HG03439 (cell line): ENCODE data around the gene ST6GALNAC3.
"Not testable (repeated sequence)": the region's sequence is repeated elsewhere in the genome, so short reads cannot be mapped to it uniquely, and the experiment has no call there.

Experiments used
- ATAC-seq: cut with Tn5 transposase; IDR thresholded peaks from one replicate; pipeline ENCODE4 v1.9.1; 2021; ENCODE audit warnings: mild to moderate bottlenecking, moderate library complexity; ENCODE audit not compliant: unreplicated experiment

Gene ST6GALNAC3

GRCh38 chr1:76070538-76070937 is 4.0 kb upstream of the ST6GALNAC3 start:
- no peak for ATAC-seq

DNA sequence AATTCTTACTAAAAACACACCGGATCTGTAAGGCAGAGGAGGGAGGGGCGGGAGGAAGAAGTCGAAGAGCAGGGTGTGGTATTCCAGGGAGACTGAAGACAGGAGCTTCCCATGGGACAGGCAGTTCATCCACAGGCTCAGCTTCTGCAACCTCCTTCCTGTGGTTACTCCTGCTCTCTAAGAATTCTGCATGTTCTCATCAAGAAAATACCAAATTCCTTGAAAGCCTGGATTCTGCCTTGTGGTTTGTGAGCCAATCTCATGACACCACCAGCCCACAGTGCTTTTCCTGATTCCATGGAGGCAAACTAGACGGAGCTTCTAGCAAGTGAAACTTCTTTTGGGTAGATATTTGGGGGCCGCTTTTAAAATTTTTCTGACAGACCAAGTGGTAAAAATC is 1.1 kb upstream of the ST6GALNAC3 start:
- ATAC-seq, result no peak

DNA sequence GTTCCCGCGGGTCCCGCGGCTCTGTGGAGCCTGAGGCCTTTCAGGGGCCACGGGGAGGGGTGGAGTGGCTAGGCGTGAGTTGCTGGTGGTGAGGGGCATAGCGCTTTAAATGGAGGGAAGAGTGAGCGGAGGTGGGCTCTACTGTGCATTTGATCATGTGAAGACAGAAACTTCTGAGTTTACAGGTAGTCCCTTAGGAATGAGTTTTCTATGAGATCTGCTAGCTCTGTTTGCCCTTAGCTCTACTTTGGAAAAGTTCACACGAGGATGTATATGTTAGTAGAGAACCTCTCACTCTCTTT is 593 bp downstream of the ST6GALNAC3 start:
- no peak for ATAC-seq

DNA sequence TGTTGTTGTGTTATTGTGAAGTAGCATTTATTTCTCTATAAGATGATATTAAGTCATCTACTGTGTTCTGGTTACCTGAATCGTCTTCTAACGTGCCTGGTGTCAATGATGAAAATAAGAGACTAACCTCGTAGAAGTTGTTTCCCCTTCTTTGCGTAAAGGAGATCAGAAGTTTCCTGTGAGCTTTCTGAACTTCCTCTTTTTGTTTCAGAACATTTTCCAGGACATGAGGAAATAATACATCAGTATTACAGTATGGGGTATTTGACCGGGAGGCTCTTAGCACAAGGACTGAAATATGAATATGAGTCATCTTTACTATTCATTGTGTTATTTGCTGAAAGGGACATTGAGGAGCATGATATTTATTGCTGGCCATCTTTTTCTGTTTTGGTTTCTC is 1.3 kb downstream of the ST6GALNAC3 start:
- no peak for ATAC-seq

- no peak for ATAC-seq
Observed at GRCh38 chr1:76079475-76080227, 5.1 kb downstream of the ST6GALNAC3 start.

DNA sequence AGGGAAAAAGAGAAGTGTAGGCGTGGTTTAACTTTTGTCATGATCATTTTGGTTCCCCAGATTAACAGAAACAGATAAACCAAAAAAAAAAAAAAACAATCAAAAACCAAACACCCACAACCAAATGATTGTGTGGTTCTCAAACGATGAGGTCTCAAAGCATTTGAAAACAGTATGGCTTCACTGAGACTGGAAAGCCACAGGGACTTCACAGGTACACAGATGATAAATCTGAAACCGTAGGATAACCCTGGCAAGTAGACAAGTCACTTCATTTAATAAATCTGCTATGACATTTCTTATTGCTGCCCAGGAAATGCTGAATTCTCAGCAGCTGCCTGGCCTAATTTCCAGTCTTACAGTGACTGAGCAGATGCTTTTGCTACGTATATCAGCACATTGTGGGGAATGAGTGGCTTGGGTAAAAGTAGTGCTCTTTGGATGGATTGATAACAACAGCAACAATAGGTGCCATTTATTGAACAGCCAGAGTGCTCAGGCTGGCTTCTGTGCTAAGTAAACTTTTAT is 6.1 kb downstream of the ST6GALNAC3 start:
- no peak for ATAC-seq

DNA sequence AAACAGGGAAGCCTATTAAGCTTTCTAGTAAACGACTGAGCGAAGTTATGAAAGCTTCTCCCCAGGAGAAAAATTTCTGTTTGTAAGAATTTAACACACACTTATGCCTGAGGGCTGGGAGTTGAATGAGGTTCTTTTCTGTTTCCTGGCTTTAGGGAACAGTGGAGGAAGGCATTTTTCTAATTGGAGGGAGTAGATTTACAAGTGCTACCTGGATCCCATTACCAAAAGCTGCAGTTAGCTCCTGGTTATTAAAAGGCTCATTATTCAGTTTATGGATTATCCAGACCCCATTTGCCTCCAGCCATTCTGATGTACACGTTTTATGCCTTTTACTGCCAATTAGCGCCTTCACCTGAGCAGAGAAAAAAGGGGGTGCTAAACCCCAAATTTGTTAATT is 7.5 kb downstream of the ST6GALNAC3 start:
- no peak for ATAC-seq

DNA sequence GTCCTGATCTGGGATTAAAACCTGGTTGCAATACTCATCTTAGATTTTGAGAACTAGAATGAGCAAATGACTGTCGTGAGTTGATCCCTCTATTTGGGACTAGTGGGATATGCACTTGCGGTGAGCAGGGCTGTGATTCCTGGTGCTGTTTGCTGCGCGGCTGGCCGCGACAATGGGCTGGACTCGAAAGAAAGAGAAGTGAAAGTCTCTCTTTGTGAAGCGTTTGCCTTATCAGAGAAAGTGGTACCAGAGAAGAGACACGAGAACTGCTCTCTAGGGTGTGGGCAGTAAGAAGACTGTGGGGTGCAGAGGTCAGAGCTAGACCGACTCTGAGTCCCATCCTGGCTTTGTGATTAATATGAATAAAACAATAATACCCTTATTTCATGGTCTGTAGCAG is 8.6 kb downstream of the ST6GALNAC3 start:
- ATAC-seq, result no peak

DNA sequence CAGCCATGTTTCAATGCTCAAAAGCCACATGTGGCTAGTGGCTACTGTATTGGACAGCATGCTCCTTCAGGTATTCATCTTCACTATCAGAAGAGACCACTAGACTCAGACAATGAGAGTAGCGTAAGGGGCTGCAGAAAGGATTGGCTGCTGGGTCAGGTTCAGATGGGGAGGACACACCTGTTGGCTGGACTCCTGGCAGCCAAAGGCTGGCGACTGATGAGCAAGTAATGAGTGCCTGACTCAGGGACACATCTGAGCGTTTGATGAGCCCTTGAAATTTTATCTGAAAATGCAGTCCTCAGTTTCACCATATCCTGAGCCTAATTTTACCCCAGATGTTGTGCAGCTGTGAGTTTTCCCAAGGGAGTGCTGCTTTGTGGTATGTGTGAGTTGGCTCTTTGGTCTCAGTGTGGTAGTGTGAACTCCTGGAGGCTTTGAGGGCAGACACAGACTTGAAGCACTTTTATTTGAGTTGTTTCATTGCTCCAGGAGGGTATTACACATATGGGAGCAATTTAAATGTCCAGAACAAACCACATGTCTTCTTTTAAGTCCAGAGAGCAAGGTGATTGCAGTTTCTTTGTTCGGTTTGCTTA is 9.6 kb downstream of the ST6GALNAC3 start:
- no peak for ATAC-seq

- no peak for ATAC-seq
Observed at GRCh38 chr1:76084685-76085084, 10.1 kb downstream of the ST6GALNAC3 start.

DNA sequence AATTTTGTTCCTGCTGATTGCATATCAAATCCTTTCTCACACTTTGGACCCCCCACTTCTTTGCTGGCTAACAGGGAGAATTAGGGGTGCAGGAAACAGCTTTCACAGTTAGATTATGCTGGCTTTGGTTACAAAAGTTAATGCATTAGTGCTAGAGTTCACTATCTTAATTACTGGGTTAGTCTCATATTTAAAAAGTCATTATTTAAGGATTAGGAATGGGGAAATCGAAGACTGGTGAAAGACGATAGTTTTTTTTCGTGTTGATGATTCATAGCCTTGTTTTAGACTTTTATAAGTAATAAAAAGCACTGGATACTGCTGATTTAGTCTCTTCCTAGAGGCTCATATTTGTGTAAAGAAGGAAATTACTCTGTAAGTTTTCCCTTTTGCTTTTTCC is 11.6 kb downstream of the ST6GALNAC3 start:
- no peak for ATAC-seq

DNA sequence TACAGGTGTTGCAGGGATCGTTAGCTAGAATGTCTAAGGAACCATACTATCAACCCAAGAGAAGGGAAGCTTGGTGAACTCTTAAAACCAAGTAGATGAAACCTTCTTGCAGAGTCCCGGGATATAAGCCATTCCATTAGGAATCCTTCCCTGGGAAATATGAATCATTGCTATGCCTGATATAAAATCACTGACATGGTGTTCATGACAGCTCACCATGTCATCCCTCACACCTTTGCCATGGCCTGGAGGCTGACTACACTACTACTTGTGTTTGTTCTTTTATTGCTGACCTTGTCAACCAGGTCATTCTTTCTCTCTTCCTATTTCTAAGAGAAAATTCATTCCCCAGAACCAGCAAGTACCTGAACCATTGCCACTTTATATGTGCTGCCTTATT is 12.1 kb downstream of the ST6GALNAC3 start:
- ATAC-seq, result no peak

DNA sequence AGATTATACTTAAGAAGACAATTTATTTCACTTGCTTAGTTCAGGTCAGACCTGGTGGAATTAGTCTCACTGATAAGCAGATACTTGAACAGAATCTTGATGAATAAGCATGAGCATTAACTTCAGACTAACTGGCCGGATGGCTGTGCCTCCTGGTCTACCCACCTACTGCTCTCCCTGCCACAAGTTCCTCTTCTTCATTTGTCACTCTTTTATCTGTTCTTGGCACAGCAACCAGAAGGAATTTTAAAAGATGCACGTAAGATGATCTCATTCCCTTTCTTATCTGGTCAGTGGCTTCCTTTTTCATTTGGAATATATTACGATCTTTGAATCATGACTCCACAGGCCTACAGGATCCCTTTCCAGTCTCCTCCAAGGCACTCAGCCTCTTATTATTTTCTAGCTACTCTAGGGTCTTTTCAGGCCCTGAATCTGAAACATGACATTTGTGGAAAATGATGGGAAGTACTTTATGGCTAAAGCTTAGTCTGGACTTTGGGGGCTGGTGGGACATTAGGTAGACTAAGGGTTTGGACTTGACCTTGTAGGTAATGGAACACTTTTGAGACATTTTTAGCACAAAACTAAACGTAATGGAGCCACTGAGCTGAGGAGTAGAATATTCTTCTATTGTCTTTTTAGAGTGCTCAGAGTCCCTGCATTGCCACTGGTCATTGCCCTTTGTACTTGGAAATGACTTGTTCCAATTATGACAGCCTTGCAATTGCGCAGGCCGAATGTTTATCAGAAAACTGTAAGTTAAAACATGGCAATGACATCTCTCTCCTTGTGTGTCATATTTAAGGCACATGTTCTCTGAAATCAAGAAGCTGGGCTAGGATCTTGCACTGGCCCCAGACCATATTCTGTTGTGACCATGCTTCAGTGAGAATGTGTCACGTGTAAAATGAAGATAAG is 16.0 kb downstream of the ST6GALNAC3 start:
- no peak for ATAC-seq

GRCh38 chr1:76092812-76093211 is 18.3 kb downstream of the ST6GALNAC3 start:
- no peak for ATAC-seq

- ATAC-seq, result no peak
Observed at GRCh38 chr1:76093522-76094312, 19.2 kb downstream of the ST6GALNAC3 start.

GRCh38 chr1:76095802-76096201 is 21.3 kb downstream of the ST6GALNAC3 start:
- ATAC-seq, result no peak

DNA sequence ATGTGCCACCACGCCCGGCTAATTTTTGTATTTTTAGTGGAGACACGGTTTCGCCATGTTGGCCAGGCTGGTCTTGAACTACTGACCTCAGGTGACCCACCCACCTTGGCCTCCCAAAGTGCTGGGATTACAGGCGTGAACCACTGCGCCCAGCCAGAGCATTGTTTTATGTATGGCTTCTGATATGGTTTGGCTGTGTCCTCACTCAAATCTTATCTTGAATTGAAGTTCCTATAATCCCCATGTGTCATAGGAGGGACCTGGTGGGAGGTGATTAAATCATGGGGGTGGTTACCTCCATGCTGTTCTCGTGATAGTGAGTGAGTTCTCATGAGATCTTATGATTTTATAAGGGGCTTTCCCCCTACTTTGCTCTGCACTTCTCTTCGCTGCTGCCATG is 22.5 kb downstream of the ST6GALNAC3 start:
- ATAC-seq, result not testable (repeated sequence)

DNA sequence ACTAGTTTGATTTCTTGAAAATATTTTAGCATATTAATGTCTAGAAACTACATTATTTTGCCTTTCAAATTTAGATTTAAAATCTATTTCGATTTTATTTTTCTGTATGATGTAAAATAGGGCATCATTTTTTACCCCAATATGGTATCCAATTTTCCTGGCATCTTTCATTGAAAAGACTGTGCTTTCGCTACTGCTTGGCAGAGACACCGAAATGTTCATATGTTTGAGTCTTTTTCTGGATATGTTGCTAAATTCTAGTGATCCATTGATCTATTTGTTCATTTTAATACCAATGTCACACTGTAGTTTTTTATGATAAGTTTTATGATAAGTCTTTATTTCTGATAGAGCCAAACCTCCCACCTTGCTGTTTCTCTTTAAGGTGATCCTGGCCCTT is 24.3 kb downstream of the ST6GALNAC3 start:
- no peak for ATAC-seq

DNA sequence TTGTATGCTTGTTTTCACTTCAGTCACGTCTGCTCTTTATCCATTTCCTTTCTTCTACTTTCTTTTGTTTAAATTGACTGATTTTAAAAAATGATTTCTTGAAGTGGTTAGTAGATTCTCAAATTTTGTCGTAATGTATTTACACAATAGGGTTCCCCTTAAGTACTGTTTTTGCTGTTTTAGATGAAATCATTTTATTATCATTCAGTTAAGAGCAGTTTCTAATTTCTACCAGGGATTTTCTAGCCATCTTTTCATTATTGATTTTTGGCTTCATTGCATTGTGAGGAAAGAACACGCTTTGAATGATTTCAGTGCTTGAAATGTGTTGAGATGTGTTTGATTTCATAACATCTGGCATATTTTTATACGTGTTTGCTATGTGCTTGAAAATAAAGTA is 27.0 kb downstream of the ST6GALNAC3 start:
- ATAC-seq, result no peak

GRCh38 chr1:76102046-76102445 is 27.5 kb downstream of the ST6GALNAC3 start:
- no peak for ATAC-seq

DNA sequence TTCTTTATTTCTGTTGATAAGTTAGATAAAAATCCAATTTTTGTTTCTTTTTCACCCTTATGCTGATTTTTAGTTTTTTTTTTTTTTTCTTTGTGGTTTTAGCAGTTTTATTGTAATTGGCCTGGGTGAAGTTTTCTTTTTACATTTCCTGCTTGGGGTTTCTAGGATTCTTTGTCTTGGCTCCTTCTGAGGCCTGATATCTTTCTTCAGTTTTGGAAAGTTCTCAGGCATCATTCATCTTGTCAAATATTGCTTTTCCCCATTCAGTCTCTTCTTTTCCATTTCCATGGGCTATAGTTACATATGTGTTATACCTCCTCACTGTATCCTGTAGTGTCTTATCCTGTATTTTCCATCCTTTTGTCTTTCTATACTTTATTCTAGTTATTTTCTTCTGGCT is 28.5 kb downstream of the ST6GALNAC3 start:
- ATAC-seq, result no peak
